Loucy (cell line): ENCODE data around the gene FNDC11.
A peak's percentile ranks its signal among the peaks of the same experiment; 100 is the strongest.

Experiments used
- H2AFZ ChIP-seq: fragments of 200-600 bp; sonication (generic); 2 replicates; pipeline ENCODE4 v1.6.0; 2016; ENCODE audit warnings: antibody characterized with exemption, mild to moderate bottlenecking, low read length, moderate library complexity
- H3F3A ChIP-seq: fragments of 200-600 bp; 2 replicates; pipeline ENCODE4 v1.6.0; 2016; ENCODE audit warnings: antibody characterized with exemption, low read depth, mild to moderate bottlenecking
- H3K27me3 ChIP-seq: fragments of 200-600 bp; sonication (generic); 2 replicates; pipeline ENCODE4 v1.6.1; 2014; ENCODE audit warnings: low read length, mild to moderate bottlenecking; ENCODE audit not compliant: insufficient read depth, poor library complexity, severe bottlenecking
- H3K36me3 ChIP-seq: fragments of 200-600 bp; sonication (generic); 2 replicates; pipeline ENCODE4 v1.6.1; 2016; ENCODE audit warnings: low read length; ENCODE audit not compliant: insufficient read depth
- H3K4me1 ChIP-seq: fragments of 200-600 bp; sonication (generic); 2 replicates; pipeline ENCODE4 v1.5.1; 2014; ENCODE audit warnings: low read length, mild to moderate bottlenecking; ENCODE audit not compliant: insufficient read depth, poor library complexity, severe bottlenecking
- H3K4me2 ChIP-seq: fragments of 200-600 bp; sonication (generic); 2 replicates; pipeline ENCODE4 v1.6.0; 2014; ENCODE audit warnings: antibody characterized with exemption, low read length, low read depth, mild to moderate bottlenecking; ENCODE audit not compliant: poor library complexity, severe bottlenecking
- H3K4me3 ChIP-seq: fragments of 200-600 bp; sonication (generic); 2 replicates; pipeline ENCODE4 v1.5.1; 2014; ENCODE audit warnings: low read length, mild to moderate bottlenecking, mixed read lengths; ENCODE audit not compliant: poor library complexity, severe bottlenecking
- H3K79me2 ChIP-seq: fragments of 200-600 bp; sonication (generic); 2 replicates; pipeline ENCODE4 v1.6.1; 2014; ENCODE audit warnings: low read length; ENCODE audit not compliant: insufficient read depth
- H3K9ac ChIP-seq: fragments of 200-600 bp; sonication (generic); 2 replicates; pipeline ENCODE4 v1.6.0; 2014; ENCODE audit warnings: mild to moderate bottlenecking, low read depth, low read length, moderate library complexity; ENCODE audit not compliant: poor library complexity, severe bottlenecking
- H3K9me2 ChIP-seq: fragments of 200-600 bp; sonication (generic); replicated peaks from 2 replicates; pipeline ENCODE4 v1.6.1; 2016; ENCODE audit warnings: low read depth, low read length, mixed read lengths
- H3K9me3 ChIP-seq: fragments of 200-600 bp; sonication (generic); 2 replicates; pipeline ENCODE4 v1.6.1; 2014; ENCODE audit warnings: mild to moderate bottlenecking, antibody characterized with exemption, low read length, low read depth; ENCODE audit not compliant: insufficient read depth
- H4K20me1 ChIP-seq: fragments of 200-600 bp; sonication (generic); 2 replicates; pipeline ENCODE4 v1.6.0; 2014; ENCODE audit warnings: antibody characterized with exemption, low read length, mild to moderate bottlenecking; ENCODE audit not compliant: insufficient read depth, poor library complexity, severe bottlenecking
- CTCF ChIP-seq: fragments of 200-600 bp; sonication (generic); conservative IDR thresholded peaks from 2 replicates; pipeline ENCODE4 v1.5.1; 2014; ENCODE audit warnings: mild to moderate bottlenecking, antibody characterized with exemption, low read length
- EZH2phosphoT487 ChIP-seq: fragments of 200-600 bp; IDR thresholded peaks from 2 replicates; pipeline ENCODE4 v1.6.1; 2018; ENCODE audit warnings: antibody characterized with exemption, mild to moderate bottlenecking, moderate library complexity, borderline replicate concordance

FNDC11 gene

GRCh38 chr20:63521602-63522001, 32.4 kb upstream of the FNDC11 start:
- H3K4me1 ChIP-seq, result peaks cover 27% of the 10 kb centered on the region
- H3K4me3 ChIP-seq, result peak overlapping the region; percentile 89
- peaks cover 26% of the 10 kb centered on the region for H3K79me2 ChIP-seq
- TF ChIP-seq EZH2phosphoT487 (no peak), CTCF (no peak)
- H3K4me2 ChIP-seq, result peak overlapping the region; percentile 97
- H3K9me2 ChIP-seq, result no peaks in the 10 kb centered on the region
- peak overlapping the region; percentile 87 for H3K9ac ChIP-seq
- H3K27me3 ChIP-seq, result no peaks in the 10 kb centered on the region
- H3K36me3 ChIP-seq, result no peaks in the 10 kb centered on the region; the same call in 1 of the 2 replicates
- H3F3A ChIP-seq, result 0 out of 2 replicates have a peak, but pooled peaks cover 3% of the 10 kb centered on the region
- peaks cover 27% of the 10 kb centered on the region for H4K20me1 ChIP-seq
- H3K9me3 ChIP-seq, result no peaks in the 10 kb centered on the region
- no peak overlapping the region for H2AFZ ChIP-seq

- Histone ChIP-seq H3K79me2 (peaks cover 26% of the 10 kb centered on the region), H3K4me1 (peaks cover 27% of the 10 kb centered on the region), H3K4me2 (peak overlapping the region; percentile 97), H3K4me3 (peak overlapping the region; percentile 89), H3K36me3 (no peaks in the 10 kb centered on the region; the same call in 1 of the 2 replicates), H2AFZ (no peak overlapping the region), H3F3A (0 out of 2 replicates have a peak, but pooled peaks cover 3% of the 10 kb centered on the region), H3K9me3 (no peaks in the 10 kb centered on the region), H3K9me2 (no peaks in the 10 kb centered on the region), H3K27me3 (no peaks in the 10 kb centered on the region), H4K20me1 (peaks cover 27% of the 10 kb centered on the region), H3K9ac (peak overlapping the region; percentile 54)
- no peak for TF ChIP-seq CTCF
- TF ChIP-seq EZH2phosphoT487, result no peak
Observed at GRCh38 chr20:63522091-63522868, 31.7 kb upstream of the FNDC11 start.

GRCh38 chr20:63522981-63523611, 30.9 kb upstream of the FNDC11 start:
- peaks cover 27% of the 10 kb centered on the region for H3K4me1 ChIP-seq
- peaks cover 27% of the 10 kb centered on the region for H4K20me1 ChIP-seq
- H3K9me2 ChIP-seq, result no peaks in the 10 kb centered on the region
- no peaks in the 10 kb centered on the region for H3K27me3 ChIP-seq
- TF ChIP-seq CTCF (no peak), EZH2phosphoT487 (no peak)
- peaks cover 26% of the 10 kb centered on the region for H3K79me2 ChIP-seq
- H3K9ac ChIP-seq, result no peak overlapping the region
- H3K36me3 ChIP-seq, result no peaks in the 10 kb centered on the region; the same call in 1 of the 2 replicates
- H3F3A ChIP-seq, result 0 out of 2 replicates have a peak, but pooled peaks cover 3% of the 10 kb centered on the region
- peak overlapping the region; percentile 97 for H3K4me2 ChIP-seq
- H3K4me3 ChIP-seq, result no peak overlapping the region
- no peaks in the 10 kb centered on the region for H3K9me3 ChIP-seq
- no peak overlapping the region for H2AFZ ChIP-seq
